ENCODE data around the gene BRS3. TPM values are rescaled to one million over a fixed set of nuclear protein-coding genes. Genes with fewer than 3 reads are reported as not detected.
"Not testable (repeated sequence)": the region's sequence is repeated elsewhere in the genome, so short reads cannot be mapped to it uniquely, and the experiment has no call there.

BRS3 gene
- not detected for total RNA-seq

GRCh38 chrX:136487647-136488046 is at the start of gene BRS3:
BRS3 (plus strand) TSS chrX:136487947; CDS start chrX:136488115, 168 bp downstream.
- no peak for DNase-seq (ENCODE audit: low spot score in 2 of 2)
- Mint-ChIP-seq H3K36me3 (no peaks in the 10 kb centered on the region), H3K9me3 (no peaks in the 10 kb centered on the region), H3K27ac (no peak within 1 kb of the TSS)
- no peak for ATAC-seq

DNA sequence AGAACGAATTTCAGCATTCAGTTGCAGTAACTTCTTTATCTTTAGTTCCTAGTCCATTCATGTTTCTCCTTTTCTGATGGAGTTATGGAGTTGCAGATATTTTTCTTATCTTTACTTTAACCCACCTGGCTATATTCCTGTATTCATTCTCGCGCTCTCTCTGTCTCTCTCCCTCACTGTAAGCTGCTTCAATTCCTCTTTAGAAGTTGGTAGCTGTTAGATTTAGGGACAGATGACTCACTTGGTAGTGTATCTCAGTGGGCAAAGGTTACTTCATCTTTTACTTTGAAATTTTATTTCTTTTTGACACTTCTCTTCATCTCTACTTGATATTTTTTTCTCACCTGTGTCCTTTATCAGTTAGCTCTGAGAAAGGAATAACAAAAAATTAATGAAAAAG is 49.6 kb upstream of the BRS3 start:
- ATAC-seq = no peak
- no peak for DNase-seq (ENCODE audit: low spot score in 2 of 2)
- Mint-ChIP-seq H3K27ac (no peak overlapping the region), H3K36me3 (no peaks in the 10 kb centered on the region), H3K9me3 (no peaks in the 10 kb centered on the region)

- not testable (repeated sequence) for H3K36me3 Mint-ChIP-seq; H3K27ac Mint-ChIP-seq; H3K9me3 Mint-ChIP-seq; ATAC-seq; DNase-seq (ENCODE audit: low spot score in 2 of 2)
Measured at GRCh38 chrX:136445674-136446073, 42.1 kb upstream of the BRS3 start.

DNA sequence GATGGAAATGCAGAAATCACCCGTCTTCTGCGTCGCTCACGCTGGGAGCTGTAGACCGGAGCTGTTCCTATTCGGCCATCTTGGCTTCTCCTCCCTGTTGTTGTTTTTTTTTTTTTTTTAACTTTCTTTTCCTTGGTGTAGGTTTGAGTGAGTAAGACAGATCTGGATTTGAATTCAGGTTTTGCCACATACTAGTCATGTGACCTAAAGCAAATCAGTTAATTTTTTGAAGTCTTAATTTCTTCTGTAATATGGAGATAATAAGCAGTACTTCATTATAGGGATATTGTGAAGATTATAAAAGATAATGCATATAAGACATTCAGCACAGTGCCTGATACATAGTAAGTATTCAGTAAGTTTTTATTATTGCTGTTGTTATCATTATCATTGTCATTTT is 41.5 kb upstream of the BRS3 start:
- ATAC-seq = no peak
- Mint-ChIP-seq H3K27ac (no peak overlapping the region), H3K36me3 (no peaks in the 10 kb centered on the region), H3K9me3 (no peaks in the 10 kb centered on the region)
- DNase-seq (ENCODE audit: low spot score in 2 of 2) = no peak

- no peak overlapping the region for H3K27ac Mint-ChIP-seq
- ATAC-seq = no peak
- no peaks in the 10 kb centered on the region for H3K9me3 Mint-ChIP-seq
- no peaks in the 10 kb centered on the region for H3K36me3 Mint-ChIP-seq
- no peak for DNase-seq (ENCODE audit: low spot score in 2 of 2)
Measured at GRCh38 chrX:136447308-136447707, 40.4 kb upstream of the BRS3 start.

DNA sequence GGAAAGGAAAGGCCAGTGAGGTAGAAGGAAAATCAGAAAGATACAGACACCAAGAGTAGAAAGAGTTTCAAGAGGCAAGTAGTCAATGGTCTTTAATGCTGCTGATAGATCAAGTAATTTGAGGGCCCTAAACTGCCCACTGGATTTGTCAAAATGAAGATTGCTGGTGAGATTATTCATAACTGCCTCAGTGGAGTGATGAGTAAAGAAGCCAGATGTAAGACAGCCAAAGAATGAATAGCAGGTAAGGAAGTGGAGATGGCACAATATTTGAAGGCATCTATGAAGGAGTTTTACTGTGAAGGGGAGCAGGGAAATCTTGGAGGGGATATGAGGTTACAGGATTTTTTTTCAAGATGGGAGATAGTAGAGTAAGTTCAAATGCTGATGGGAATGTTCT is 39.8 kb upstream of the BRS3 start:
- ATAC-seq = peak in 1 of 2 donors; percentile 31
- no peak for DNase-seq (ENCODE audit: low spot score in 2 of 2)
- H3K9me3 Mint-ChIP-seq = no peaks in the 10 kb centered on the region
- no peak overlapping the region for H3K27ac Mint-ChIP-seq
- H3K36me3 Mint-ChIP-seq = no peaks in the 10 kb centered on the region

- Mint-ChIP-seq H3K9me3 (no peaks in the 10 kb centered on the region), H3K36me3 (no peaks in the 10 kb centered on the region), H3K27ac (no peak overlapping the region)
- ATAC-seq (no peak), DNase-seq (ENCODE audit: low spot score in 2 of 2) (no peak)
Measured at GRCh38 chrX:136450050-136450830, 37.5 kb upstream of the BRS3 start.

GRCh38 chrX:136452614-136453013 is 35.1 kb upstream of the BRS3 start:
- no peaks in the 10 kb centered on the region for H3K9me3 Mint-ChIP-seq
- no peak for ATAC-seq
- DNase-seq (ENCODE audit: low spot score in 2 of 2) = no peak
- H3K27ac Mint-ChIP-seq = no peak overlapping the region
- H3K36me3 Mint-ChIP-seq = no peaks in the 10 kb centered on the region

GRCh38 chrX:136453114-136453513 is 34.6 kb upstream of the BRS3 start:
- H3K36me3 Mint-ChIP-seq = no peaks in the 10 kb centered on the region
- no peaks in the 10 kb centered on the region for H3K9me3 Mint-ChIP-seq
- no peak overlapping the region for H3K27ac Mint-ChIP-seq
- no peak for ATAC-seq
- no peak for DNase-seq (ENCODE audit: low spot score in 2 of 2)

DNA sequence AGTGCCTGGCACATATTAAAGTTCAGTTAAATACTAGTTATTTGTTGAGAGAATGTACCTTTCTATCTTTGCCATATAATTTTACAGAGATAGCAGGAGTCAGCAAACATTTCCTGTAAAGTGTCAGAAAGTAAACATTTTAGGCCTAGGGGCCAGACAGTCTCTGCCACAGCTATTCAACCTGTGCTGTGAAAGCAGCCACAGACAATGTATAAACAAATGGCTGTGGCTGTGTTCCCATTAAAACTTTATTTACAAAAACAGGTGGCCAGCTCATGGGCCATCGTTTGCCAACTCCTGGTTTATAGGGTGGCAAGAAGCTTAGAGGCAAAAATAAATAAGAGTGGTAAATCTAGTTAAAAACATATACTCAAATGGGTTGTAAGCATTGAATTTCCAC is 34.0 kb upstream of the BRS3 start:
- ATAC-seq (no peak), DNase-seq (ENCODE audit: low spot score in 2 of 2) (no peak)
- Mint-ChIP-seq H3K9me3 (no peaks in the 10 kb centered on the region), H3K36me3 (no peaks in the 10 kb centered on the region), H3K27ac (no peak overlapping the region)

DNA sequence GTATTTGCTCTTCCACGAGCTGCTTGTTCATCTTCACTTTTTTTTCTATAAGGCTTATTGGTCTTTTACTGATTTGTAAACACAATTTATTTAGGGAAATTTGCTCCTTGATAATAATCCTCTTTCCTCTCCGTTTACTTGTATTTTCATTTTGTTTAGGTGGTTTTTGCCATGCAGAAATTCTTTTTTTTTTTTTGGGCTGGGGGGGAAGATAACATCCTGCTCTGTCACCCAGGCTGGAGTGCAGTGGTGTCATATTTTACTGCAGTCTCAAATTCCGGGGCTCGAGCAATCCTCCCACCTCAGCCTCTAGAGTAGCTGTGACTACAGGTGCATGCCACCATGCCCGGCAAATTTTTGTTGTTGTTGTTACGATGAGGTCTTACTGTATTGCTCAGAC is 31.6 kb upstream of the BRS3 start:
- ATAC-seq (no peak), DNase-seq (ENCODE audit: low spot score in 2 of 2) (no peak)
- H3K9me3 Mint-ChIP-seq = no peaks in the 10 kb centered on the region
- no peaks in the 10 kb centered on the region for H3K36me3 Mint-ChIP-seq
- H3K27ac Mint-ChIP-seq = no peak overlapping the region

DNA sequence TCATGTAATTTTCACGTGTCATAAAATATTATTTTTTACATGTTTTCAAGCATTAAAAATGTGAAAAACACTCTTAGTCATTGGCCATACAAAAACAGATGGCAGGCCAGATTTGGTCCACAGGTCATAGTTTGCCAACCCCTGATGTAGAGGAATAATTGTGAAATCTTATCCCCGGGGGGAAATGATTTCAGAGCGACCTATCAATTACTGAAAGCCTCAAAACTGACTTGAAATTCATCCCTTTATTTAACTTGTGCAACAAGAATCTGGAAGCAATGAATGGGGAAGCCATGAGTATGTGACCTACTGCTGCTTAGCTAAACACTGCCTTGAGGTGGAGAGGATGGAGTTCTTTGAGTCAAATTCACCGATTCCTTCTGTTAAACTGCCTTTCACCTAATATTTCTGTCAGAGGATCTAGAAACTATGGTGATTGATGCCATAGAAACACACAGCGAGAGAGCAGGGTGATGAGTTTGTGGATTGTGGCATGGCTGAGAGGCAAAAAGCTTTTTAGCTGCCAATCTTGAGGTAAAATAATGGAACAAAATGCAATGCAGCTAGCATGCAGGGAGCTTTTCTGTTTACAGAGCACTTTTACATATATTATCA is 30.3 kb upstream of the BRS3 start:
- ATAC-seq (no peak), DNase-seq (ENCODE audit: low spot score in 2 of 2) (no peak)
- Mint-ChIP-seq H3K36me3 (no peaks in the 10 kb centered on the region), H3K9me3 (no peaks in the 10 kb centered on the region), H3K27ac (no peak overlapping the region)

- H3K27ac Mint-ChIP-seq = no peak overlapping the region
- DNase-seq (ENCODE audit: low spot score in 2 of 2) = no peak
- no peak for ATAC-seq
- H3K9me3 Mint-ChIP-seq = no peaks in the 10 kb centered on the region
- no peaks in the 10 kb centered on the region for H3K36me3 Mint-ChIP-seq
Measured at GRCh38 chrX:136464589-136464988, 23.2 kb upstream of the BRS3 start.

DNA sequence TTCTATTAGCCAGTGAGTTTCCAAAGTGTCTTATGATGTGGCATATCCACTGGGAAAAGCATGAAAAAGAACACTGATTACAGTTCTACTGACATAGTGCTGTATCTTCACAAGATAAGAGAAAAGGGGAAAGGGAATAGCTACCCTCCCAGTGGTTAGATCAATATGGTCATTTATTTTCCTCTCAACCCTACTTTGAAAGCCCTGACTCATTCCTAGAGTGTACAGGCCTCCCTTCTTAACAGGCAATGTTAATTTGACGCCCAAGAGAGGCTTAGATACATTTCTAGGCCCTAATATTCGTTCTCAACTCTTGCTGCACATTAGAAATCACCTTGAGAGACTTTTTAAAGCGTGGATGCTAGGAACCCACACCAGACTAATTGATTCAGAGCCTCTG is 20.4 kb upstream of the BRS3 start:
- ATAC-seq (no peak), DNase-seq (ENCODE audit: low spot score in 2 of 2) (no peak)
- no peaks in the 10 kb centered on the region for H3K9me3 Mint-ChIP-seq
- H3K27ac Mint-ChIP-seq = no peak overlapping the region
- H3K36me3 Mint-ChIP-seq = no peaks in the 10 kb centered on the region

- ATAC-seq = no peak
Measured at GRCh38 chrX:136468391-136469103, 19.2 kb upstream of the BRS3 start.

DNA sequence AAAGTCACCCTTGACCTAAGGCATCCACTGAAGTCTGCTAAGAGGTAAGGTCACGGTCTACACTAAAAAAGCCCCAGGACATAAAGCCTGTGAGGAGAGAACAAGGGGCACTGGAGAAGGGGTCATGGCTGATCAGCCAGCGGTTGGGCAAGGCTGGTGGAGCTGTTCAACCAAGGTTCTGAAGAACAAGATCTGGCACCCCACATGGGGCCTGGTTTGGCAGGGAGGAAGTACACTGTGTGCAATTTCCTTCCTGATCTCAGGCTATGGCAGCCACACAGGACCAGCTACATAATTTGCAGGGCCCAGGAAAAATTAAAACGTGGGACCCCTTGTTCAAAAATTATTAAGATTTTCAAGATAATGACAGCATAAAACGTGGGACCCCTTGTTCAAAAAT is 14.1 kb upstream of the BRS3 start:
- no peak for DNase-seq (ENCODE audit: low spot score in 2 of 2)
- Mint-ChIP-seq H3K27ac (no peak overlapping the region), H3K9me3 (no peaks in the 10 kb centered on the region), H3K36me3 (no peaks in the 10 kb centered on the region)
- ATAC-seq = no peak

More at GRCh38 chrX:136468391-136469103, 19.2 kb upstream of the BRS3 start:
- Mint-ChIP-seq H3K9me3 (no peaks in the 10 kb centered on the region), H3K27ac (no peak overlapping the region), H3K36me3 (no peaks in the 10 kb centered on the region)
- DNase-seq (ENCODE audit: low spot score in 2 of 2) = no peak

DNA sequence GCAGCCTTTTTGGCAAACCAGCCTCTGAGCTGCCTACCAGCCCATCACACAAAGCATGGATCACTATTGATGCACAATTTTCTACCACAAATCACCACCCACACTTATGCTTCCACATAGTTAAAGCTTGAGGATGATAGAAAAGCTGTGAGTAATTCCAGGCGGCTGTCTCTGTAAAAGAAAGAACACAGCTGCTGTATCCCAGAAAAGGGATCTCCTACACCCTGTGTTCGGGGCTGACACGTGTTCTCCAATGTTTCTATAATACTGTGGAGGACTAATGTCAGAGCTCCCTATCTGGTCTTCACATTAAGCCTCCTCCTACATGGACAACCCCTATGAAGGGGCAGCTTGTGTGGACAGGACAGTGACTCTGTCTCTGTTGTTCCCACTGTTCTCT is 12.5 kb upstream of the BRS3 start:
- Mint-ChIP-seq H3K36me3 (no peaks in the 10 kb centered on the region), H3K27ac (no peak overlapping the region), H3K9me3 (no peaks in the 10 kb centered on the region)
- no peak for DNase-seq (ENCODE audit: low spot score in 2 of 2)
- no peak for ATAC-seq

GRCh38 chrX:136476501-136476900 is 11.2 kb upstream of the BRS3 start:
- no peak overlapping the region for H3K27ac Mint-ChIP-seq
- ATAC-seq (no peak), DNase-seq (ENCODE audit: low spot score in 2 of 2) (no peak)
- no peaks in the 10 kb centered on the region for H3K36me3 Mint-ChIP-seq
- no peaks in the 10 kb centered on the region for H3K9me3 Mint-ChIP-seq
